GM06990 (cell line): ENCODE measurements around the gene ICAM3.
"Not testable (repeated sequence)": the region's sequence is repeated elsewhere in the genome, so short reads cannot be mapped to it uniquely, and the experiment has no call there.

Experiments
- DNase-seq: peaks from one replicate; pipeline ENCODE4 v3.0.0-alpha.2; 2011; ENCODE audit not compliant: insufficient read length; ENCODE audit errors: extremely low read depth
- H3K27me3 ChIP-seq: replicated peaks from 2 replicates; pipeline ENCODE4 v1.6.0; 2011; ENCODE audit warnings: low read length; ENCODE audit not compliant: control insufficient read depth, insufficient read depth
- H3K36me3 ChIP-seq: 2 replicates; pipeline ENCODE4 v1.5.1; 2011; ENCODE audit warnings: low read length; ENCODE audit not compliant: control insufficient read depth, insufficient read depth
- H3K4me3 ChIP-seq: replicated peaks from 2 replicates; pipeline ENCODE4 v1.5.1; 2011; ENCODE audit warnings: low read depth, mild to moderate bottlenecking, control low read depth, low read length
- CTCF ChIP-seq: IDR thresholded peaks from 2 replicates; pipeline ENCODE4 v1.5.1; 2011; ENCODE audit warnings: low read length, control low read depth, mild to moderate bottlenecking, inconsistent platforms; ENCODE audit not compliant: insufficient read depth, poor library complexity, severe bottlenecking

ICAM3 gene

GRCh38 chr19:10339977-10340376, 553 bp upstream of the ICAM3 start:
- no peak for DNase-seq
- Histone ChIP-seq H3K36me3 (peaks cover 6% of the 10 kb centered on the region), H3K27me3 (no peaks in the 10 kb centered on the region), H3K4me3 (peak overlapping the region; percentile 85)
- no peak for TF ChIP-seq CTCF

- no peak for TF ChIP-seq CTCF
- no peaks in the 10 kb centered on the region for H3K27me3 ChIP-seq
- peaks cover 13% of the 10 kb centered on the region for H3K36me3 ChIP-seq
- peak overlapping the region; percentile 85 for H3K4me3 ChIP-seq
- DNase-seq = no peak
These were observed 484 bp downstream of the ICAM3 start for GRCh38 chr19:10338940-10339339.

GRCh38 chr19:10336725-10337124, 2.7 kb downstream of the ICAM3 start:
- DNase-seq, H3K4me3 ChIP-seq, H3K27me3 ChIP-seq: not testable (repeated sequence)
- peaks cover 17% of the 10 kb centered on the region for H3K36me3 ChIP-seq

GRCh38 chr19:10335352-10335985, 4.0 kb downstream of the ICAM3 start:
- TF ChIP-seq CTCF = no peak
- Histone ChIP-seq H3K4me3 (no peak overlapping the region), H3K36me3 (peaks cover 18% of the 10 kb centered on the region), H3K27me3 (no peaks in the 10 kb centered on the region)
- DNase-seq = no peak

- Histone ChIP-seq H3K36me3 (peaks cover 24% of the 10 kb centered on the region), H3K27me3 (no peaks in the 10 kb centered on the region), H3K4me3 (no peak overlapping the region)
- no peak for TF ChIP-seq CTCF
- DNase-seq = no peak
These were observed 4.7 kb downstream of the ICAM3 start for GRCh38 chr19:10334588-10335351.

- DNase-seq = no peak
- Histone ChIP-seq H3K4me3 (peak overlapping the region; percentile 93), H3K27me3 (no peaks in the 10 kb centered on the region), H3K36me3 (peaks cover 28% of the 10 kb centered on the region)
- TF ChIP-seq CTCF = no peak
These were observed 5.5 kb downstream of the ICAM3 start for GRCh38 chr19:10333758-10334587.
